ENCODE data around the gene SLC16A11.
A peak's percentile ranks its signal among the peaks of the same experiment; 100 is the strongest.
"Not testable (repeated sequence)": the region's sequence is repeated elsewhere in the genome, so short reads cannot be mapped to it uniquely, and the experiment has no call there.

Gene SLC16A11

GRCh38 chr17:7043497-7044198, at the start of gene SLC16A11:
Gene SLC16A11, minus strand, starts transcription at chr17:7044092. Its CDS starts 579 bp downstream, at chr17:7043513.
- DNase-seq, result peak; percentile 28

DNA sequence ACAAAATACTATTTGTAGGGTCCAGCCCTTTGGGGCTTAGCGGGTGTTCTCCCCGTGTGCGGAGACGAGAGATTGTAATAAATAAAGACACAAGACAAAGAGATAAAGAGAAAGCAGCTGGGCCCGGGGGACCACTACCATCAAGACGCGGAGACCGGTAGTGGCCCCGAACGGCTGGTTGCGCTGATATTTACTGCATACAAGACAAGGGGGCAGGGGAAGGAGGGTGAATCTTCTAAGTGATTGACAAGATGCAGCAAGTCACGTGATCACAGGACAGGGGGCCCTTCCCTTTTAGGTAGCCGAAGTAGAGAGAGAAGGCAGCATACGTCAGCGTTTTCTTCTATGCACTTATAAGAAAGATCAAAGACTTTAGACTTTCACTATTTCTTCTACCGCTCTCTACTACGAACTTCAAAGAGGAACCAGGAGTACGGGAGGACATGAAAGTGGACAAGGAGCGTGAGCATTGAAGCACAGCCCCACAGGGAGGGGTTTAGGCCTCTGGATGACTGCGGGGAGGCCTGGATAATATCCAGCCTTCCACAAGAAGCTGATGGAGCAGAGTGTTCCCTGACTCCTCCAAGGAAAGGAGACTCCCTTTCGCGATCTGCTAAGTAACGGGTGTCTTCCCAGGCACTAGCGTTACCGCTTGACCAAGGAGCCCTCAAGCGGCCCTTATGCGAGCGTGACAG, 47.6 kb upstream of the SLC16A11 start:
- not testable (repeated sequence) for DNase-seq

- not testable (repeated sequence) for DNase-seq
Measured at GRCh38 chr17:7089570-7089969, 45.7 kb upstream of the SLC16A11 start.

GRCh38 chr17:7088442-7088841, 44.5 kb upstream of the SLC16A11 start:
- DNase-seq, result not testable (repeated sequence)

GRCh38 chr17:7084088-7084487, 40.2 kb upstream of the SLC16A11 start:
- DNase-seq, result no peak

DNA sequence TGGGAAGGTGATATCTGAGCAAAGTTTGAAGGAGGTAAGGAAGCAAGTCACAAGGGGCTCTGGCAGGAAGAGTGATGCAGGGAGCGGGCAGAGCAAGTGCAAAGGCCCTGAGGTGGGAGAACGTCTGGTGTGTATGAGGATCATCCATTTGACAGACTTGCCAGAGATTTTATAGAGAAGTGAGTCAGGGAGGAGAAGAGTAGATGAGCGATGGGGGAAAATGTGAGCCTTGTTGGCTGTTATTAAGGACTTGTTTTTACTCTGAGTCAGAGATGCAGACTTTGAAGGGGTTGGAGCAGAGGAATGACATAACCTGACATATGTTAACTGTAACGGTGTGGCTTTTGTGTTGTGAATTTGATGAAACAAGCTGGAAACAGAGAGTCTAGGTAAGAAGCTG, 39.7 kb upstream of the SLC16A11 start:
- no peak for DNase-seq

DNA sequence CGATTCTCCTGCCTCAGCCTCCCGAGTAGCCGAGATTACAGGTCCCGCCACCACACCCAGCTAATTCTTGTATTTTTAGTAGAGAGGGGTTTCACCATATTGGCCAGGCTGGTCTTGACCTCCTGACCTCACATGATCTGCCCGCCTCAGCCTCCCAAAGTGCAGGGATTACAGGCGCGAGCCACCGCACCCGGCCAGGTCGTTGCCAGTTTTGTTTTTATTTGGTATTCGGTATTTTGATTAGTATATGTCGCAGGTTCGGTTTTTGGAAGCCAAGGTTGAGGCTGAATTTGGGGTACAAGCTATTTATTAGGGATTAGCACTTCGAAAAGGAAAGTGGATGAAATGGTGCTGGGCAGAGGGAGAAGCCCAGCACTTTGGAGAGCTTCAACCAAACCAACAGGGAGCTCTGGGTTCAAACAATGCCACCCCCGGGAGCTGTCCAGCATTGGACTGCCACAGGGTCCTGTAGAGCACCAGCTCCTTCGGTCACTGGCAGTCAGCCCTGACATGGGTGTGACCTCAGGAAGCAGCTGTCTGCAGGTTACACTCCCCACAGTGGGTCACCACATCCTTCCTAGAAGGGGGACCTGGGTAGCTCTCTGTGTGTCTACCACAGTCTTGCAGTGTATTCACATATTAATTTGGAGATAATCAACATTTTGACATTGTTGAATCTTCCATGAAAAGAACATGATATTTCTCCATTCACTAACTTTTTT, 37.6 kb upstream of the SLC16A11 start:
- no peak for DNase-seq

DNA sequence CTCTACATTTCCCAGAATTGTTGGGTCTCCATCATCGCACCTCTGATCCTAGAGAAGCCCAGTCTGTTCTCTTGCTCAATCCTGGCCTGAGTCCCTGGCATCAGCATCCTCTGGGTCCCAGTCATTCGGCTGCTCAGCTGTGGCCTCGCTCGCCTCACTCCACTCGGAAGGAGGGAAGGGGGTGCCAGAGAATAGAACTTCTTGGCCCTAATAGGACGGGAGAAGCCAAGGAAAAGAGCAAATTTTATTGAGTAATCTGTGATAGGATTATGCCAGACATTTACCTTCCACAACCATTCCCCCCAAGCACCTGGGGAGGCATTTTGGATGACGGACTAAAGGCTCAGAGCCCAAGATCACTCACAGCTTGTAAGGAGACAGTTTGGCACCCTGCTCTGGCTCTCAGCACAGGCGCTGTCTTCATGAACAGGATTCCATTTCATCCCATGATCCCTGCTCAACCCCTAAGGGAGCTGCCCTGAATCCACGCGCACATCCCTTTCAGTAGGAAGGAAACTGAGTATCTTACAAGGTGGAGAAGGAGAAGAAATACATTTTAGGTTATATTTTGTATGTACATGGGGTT, 36.7 kb upstream of the SLC16A11 start:
- no peak for DNase-seq

- no peak for DNase-seq
Measured at GRCh38 chr17:7079581-7080455, 35.9 kb upstream of the SLC16A11 start, which contains the start of gene CLEC10A. Gene CLEC10A, minus strand, starts transcription at chr17:7080251. Its CDS starts 1,439 bp downstream, at chr17:7078812.

DNA sequence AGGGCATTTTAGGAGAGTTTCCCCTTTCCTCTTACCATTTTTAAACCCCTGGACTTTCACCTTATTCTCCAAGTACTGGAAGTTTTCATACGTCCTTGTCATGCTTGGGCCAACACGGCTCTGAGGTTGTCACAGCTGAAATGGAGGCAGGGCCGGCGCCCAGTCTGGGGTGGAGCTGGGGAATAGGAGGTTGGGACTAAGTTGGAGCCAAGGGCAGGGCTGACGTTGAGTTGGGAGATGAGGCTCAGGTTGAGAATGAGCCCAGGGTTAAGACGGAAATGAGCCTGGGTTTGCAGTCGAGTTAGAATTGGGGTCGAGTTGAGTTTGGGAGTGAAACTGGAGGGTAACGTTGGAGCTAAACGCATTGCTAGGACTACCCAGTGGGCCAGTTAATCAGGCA, 34.8 kb upstream of the SLC16A11 start:
- no peak for DNase-seq

DNA sequence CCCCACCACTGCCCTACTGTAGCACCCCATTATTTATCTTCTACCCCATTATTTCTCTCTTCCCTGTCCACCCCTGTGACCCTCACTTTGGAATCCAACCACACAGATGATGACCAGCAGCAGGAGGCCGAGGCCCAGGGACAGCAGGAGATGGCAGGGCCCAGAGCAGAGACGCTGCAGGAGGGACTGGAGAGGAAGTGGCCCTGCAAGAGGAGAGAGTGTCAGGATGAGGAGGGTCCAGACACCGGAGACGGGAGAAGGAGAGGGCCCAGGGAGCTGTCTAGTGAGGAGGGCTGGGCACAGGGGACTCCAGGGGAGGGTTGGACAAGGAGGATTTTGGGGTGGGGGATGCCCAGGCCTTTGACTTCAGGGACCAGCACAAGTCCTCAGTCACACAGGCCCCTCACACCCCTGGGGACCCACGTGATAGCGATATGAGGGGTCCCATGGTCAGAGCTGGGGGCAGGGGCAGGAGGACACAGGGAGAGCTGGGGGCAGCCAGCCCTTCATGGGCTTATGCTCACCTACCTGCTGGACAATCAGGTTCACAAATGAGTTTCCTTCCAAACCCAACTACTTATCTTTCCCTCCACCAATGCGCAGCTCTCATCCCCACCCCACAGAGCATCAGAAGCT, 34.1 kb upstream of the SLC16A11 start:
- DNase-seq, result no peak

GRCh38 chr17:7074931-7075330, 31.0 kb upstream of the SLC16A11 start:
- no peak for DNase-seq

DNA sequence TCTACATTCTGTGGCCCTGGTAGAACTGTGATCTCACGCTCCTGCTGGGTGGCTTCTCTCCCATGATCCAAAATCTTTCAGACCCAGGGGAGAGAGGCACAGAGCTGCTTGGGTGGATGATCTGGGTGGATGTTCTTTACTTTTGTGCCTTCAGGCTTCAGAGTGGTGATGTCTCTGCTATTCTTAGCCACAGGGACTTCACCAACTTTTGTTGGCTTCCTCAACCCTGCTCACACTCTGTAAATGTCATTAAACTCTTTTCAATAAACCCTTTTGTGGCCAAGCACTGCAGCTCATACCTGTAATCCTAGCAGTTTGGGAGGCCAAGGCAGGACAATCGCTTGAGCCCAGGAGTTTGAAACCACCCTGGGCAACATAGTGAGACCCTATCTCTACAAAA, 28.5 kb upstream of the SLC16A11 start:
- DNase-seq, result no peak

DNA sequence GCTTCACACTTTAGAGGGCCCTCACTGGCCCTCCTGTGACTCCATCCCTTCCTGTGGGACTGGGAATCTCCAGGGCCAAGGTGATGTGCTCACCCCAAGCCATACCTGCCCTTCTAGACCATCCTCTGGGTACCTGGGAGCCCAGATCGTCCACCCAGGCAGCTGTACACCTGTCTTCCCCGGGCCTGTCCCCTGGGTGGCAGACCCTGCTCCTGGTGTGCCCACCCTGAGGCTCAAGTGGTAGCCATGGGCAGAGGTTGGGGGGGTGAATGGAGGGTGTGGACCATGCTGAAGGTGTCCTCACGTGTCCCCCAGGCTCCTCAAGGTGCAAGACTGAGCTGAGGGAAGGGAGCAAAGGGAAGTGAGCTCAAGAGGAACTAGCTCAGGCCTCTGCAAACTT, 26.8 kb upstream of the SLC16A11 start:
- no peak for DNase-seq

DNA sequence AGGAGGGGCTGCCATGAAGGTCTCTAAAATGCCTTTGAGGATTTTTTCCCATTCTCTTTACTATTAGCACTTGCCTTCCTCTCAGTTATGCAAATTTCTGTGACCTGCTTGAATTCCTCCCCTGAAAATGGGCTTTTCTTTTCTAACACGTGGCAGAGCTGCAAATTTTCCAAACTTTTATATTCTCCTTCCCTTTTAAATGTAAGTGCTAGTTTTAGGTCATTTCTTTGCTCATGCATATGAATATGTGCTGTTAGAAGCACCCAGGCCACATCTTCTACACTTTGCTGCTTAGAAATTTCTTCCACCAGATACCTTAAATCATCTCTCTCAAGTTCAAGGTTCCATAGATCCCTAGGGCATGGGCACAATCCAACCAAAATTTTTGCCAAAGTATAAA, 24.4 kb upstream of the SLC16A11 start:
- DNase-seq, result no peak

- DNase-seq, result no peak
Measured at GRCh38 chr17:7067198-7067597, 23.3 kb upstream of the SLC16A11 start.

DNA sequence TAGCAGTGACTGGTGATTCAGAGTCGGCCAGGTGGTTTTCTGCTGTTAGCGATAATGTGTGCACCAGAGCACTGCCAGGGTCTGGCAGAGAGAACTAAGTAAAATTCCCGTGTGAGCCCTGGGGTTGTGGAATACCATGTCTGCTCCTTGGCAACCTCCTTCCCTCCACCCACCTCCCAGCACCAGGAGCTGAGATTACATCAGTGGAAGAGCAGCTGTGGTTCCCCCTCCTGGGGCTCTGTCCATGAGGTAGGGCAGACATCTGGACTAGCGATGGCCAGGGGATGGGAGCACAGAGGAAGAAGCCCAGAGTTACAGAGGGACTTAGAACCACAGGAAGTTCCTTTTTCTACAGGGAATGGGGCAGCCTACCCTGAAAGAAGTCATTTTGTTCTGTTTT, 20.4 kb upstream of the SLC16A11 start:
- DNase-seq, result no peak

DNA sequence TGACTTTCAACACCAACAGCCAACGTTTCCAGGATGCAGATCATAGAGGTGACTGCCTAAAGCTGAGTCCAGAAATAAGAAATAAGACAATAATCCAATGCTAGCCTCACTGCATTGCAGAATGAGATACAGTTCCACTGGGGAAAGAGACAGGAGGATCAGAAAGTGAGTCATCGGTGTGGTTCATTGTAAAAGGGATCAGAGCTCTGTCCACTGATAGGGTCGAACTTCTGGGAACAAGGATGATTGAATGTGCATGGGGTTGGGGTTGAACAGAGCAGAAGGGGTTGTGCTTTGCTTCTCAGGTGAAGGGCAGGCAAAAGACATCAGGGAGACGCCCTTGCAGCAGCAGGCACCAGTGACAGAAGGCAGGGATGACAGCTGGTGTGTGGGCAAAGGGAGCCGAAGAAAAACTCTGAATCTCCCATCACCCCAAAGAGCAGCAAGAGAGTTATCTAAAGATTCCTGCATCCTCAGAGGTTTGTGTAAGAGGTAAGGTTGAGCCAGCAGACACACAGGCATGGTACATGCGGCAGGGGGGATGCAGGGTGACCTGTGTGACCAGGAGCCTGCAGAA, 19.7 kb upstream of the SLC16A11 start:
- DNase-seq, result no peak

- DNase-seq, result no peak
Measured at GRCh38 chr17:7060165-7060891, 16.4 kb upstream of the SLC16A11 start.

DNA sequence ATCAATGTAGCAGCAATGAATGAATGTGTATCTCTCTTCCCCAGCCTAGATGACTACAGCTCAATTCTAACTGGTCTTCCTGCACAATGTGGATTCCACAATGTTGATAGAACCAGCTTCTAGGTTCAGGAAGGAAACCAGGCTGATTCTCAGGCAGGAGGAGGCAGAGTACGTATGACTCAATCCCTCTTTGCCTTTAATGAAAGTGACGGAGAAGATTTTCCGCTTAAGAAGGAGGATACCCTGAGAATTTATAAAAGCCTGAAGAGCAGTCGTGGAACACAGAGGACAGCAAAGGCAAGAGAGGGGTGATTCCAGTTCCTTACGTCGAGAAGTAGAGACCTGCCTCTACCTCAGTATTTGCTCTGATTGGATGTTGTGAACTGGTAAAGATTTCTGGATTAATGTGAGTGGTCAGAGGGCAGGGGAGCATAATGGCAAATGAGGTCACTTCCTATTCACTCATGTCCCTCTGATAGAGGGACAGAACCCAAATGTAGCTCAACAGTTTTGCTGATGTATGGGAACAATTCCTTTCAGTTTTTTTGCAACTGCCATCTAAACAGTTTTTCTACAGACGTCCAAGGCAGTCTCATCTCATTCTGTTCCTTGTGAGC, 15.0 kb upstream of the SLC16A11 start:
- DNase-seq, result no peak

Measured in NCI-H510A treated with DMSO at 0.1 percent for 48 hours (cell line).